ENCODE results near the gene ZNF70.

GRCh38 chr22:23781065-23781464, 30.2 kb upstream of the ZNF70 start:
- TF ChIP-seq CTCF (IDR thresholded peaks at IDR 0.05), result no peak
- TF ChIP-seq ZFX (IDR thresholded peaks at IDR 0.05; ENCODE audit: borderline replicate concordance), result no peak

All from 22Rv1 (cell line).